Erythroblast (primary cell): ENCODE results near the gene CFAP97D2.
"Not testable (repeated sequence)": the region's sequence is repeated elsewhere in the genome, so short reads cannot be mapped to it uniquely, and the experiment has no call there.

ENCODE experiments used
- DNase-seq, 2 experiments: peaks; one replicate each; lab custom pipeline; 2025; lab: John Stamatoyannopoulos, UW
- GATA1 ChIP-seq: IDR thresholded peaks from 2 replicates; pipeline ENCODE4 v1.6.1; 2011; ENCODE audit warnings: low read depth, mild to moderate bottlenecking, control low read depth, low read length, moderate library complexity
- POLR2A ChIP-seq: IDR thresholded peaks from 2 replicates; pipeline ENCODE4 v1.6.1; 2011; ENCODE audit warnings: mild to moderate bottlenecking, low read length

Gene CFAP97D2

DNA sequence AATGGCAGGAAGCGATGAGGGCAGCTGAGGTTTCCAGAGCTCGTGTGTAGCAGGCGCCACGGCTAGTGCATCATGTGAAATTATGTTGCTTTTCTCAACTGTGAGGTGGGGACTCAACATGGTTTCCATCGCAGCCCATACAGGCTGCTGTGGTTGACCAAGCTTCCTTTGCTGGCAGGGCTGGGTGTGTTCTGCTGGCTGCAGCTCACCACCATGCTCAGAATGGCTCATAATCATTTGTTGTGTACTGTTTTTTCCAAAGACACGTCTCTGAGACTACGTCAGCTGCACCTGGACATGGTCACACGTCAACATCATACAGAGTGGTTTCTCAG lies 30.6 kb upstream of the CFAP97D2 start:
- TF ChIP-seq GATA1, result no peak
- no peak for TF ChIP-seq POLR2A
- no peak for DNase-seq

DNA sequence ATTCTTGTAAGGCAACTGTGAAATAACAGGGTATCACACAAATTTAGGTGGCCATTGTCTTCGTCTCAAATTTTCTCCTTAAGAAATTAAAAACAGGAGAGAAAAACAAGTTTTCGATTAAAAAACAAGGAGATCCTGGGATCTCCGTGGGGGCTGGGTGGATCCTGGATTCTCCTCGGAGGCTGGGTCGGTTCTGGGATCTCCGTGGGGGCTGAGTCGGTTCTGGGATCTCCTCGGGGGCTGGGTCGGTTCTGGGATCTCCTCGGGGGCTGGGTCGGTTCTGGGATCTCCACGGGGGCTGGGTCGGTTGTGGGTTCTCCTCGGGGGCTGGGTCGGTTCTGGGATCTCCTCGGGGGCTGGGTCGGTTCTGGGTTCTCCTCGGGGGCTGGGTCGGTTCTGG lies 30.2 kb upstream of the CFAP97D2 start:
- not testable (repeated sequence) for DNase-seq

DNA sequence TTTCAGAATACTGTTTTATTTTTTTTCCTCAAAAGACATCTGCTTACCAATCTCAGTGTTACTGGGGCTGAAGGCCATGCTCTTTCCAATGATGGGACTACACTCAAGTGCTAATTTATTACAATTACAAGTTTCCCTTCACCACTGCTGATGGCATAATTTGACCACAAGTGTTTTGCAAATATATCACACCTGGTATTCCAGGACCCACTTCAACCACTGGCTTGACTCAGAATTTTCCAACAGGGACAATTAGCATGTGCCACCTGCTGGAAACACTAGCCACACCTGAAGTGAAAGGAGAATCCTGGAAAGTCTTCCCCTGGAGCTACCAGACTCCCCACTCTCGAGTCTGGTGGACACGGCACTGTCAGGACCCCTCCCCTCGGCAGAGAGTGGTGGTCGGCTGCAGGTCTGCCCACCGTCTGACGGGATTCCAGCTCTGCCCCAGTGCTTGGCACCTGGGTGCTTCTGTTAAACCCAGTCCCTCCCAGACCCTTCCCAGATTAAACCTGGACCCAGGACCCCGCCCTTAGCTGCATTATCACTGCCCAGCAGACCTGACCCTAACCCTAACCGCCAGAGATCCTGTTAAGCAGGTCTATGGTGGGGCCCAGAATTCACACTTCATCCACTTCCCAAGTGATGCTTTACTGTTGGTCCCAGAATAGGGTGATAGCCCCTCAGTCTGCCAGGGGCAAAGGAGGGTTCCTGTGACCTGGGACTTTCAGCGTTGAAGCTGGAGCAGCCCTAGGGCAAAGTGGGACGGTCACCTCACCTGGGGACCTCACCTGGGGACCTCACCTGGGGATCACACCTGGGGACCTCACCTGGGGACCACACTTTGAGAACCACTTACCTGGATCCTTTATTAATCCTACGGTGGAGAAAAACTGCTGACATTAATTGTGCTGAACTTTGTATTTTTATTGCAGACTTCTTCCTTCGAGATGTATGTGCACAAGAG lies 29.0 kb upstream of the CFAP97D2 start:
- TF ChIP-seq POLR2A, result no peak
- TF ChIP-seq GATA1, result no peak
- no peak for DNase-seq

DNA sequence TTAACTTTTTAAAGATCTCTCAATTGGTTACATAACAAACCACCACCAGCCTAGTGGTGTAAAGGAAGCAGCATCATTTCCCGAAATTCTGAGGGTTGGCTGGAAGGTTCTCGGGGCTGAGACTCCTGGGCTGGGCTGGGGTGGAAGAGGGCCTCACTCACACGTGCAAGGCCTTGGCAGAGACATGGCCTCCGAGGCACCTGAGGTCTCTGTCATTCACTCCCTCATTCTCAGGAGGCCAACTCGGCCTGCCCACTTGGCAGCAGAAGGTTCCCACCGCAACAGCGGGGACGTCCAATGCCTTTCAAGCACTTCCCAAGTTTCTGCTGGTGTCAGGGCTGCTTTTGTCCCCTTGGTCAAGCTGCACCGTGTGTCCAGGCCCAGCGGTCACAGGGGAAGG lies 28.0 kb upstream of the CFAP97D2 start:
- TF ChIP-seq GATA1 (no peak), POLR2A (no peak)
- DNase-seq, result no peak

DNA sequence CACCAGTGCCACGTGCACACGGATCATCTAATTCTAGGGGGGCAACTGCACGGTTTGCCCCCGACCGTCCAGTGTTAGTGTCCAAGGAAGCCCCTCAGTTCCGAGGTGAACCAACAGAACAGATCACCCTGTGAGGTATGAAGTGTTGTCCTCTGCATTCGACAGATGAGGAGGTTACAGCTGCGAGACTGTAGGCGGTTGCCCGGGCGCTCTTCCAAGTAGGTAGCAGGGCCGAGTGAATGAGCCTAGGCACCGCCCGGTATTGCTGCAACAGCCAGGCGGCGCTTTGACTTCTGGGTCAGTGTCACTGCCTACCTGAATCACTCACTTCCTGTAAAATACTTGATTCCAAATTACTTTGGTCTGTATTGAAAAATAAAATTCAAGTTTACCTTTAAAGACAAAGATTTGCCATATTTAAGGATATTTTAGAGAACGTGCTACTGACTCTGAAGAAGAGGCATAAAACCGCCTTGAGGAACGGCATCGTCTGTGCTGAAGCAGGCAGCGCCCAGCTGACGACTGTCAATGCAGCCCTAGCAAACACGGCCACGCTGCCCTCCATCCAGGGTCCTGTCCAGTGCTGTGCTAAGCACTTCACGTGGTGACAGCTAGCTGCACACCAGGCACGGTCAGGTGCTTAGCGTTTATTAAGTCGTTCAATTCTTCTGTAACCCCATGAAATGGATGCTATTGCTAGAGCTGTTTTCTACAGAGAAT lies 27.3 kb upstream of the CFAP97D2 start:
- DNase-seq, result no peak
- TF ChIP-seq GATA1, result no peak
- no peak for TF ChIP-seq POLR2A

DNA sequence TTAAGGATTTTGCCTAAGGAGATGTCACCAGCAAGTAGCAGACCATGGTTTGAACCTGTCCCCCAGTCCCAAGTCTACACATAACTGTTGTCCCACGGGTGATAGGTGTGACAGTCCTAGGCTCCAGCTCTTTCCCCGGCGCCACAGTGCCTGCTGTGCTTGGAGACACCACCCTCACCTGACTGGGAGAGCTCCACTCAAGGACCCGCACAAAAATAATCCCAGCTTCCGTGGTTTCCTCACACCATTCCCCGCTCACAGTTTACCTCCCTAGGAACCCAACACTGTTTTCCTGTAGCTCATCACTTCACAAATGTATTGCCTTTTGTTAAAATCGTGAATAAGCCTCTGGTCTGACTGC lies 26.8 kb upstream of the CFAP97D2 start:
- no peak for DNase-seq
- TF ChIP-seq POLR2A (no peak), GATA1 (no peak)

DNA sequence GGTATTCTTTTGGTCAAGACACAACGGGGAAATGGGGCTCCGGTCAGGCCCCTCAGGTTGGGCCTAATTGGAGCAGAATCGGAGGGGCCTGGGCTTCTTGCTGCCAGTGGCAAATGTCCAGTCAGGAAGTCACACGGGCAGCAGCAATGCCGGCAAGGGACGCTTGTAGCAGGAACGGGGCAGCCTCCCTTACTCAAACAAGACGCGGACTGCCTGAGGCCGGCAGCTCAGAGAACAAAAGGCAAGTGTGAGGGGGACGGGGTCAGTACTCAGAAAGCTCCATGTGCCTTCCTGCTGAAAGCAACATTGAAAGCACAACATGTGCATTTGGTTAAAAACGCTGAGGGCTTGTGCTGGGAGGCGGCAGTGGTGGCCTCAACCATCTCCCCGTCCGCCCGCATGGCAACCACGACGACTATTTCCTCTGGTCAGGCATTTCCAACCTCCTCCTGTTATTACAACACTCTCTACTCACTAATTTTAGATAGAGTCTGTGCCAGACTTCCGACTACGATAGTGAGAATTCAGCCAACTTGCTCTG lies 26.2 kb upstream of the CFAP97D2 start:
- no peak for TF ChIP-seq GATA1
- TF ChIP-seq POLR2A, result no peak
- DNase-seq, result no peak

DNA sequence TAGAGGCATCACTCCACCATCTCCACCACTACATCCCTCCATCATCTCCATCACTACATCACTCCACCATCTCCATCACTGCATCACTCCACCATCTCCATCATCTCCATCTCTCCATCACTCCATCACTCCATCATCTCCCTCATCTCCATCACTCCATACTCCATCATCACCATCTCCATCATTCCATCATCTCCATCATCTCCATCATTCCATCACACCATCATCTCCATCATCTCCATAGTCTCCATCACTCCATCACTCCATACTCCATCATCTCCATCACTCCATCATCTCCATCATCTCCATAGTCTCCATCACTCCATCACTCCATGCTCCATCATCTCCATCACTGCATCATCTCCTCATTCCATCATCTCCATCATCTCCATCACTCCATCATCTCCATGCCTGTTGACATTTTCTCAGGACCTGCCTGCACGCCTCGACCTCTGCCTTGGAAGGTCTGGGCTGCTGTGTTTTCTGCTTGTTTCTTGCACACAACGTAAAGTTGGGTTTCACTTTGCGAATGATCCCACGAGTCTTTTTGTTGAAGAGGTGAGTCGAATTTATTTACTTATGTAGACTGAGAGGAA lies 25.5 kb upstream of the CFAP97D2 start:
- no peak for DNase-seq
- no peak for TF ChIP-seq GATA1
- TF ChIP-seq POLR2A, result no peak

DNA sequence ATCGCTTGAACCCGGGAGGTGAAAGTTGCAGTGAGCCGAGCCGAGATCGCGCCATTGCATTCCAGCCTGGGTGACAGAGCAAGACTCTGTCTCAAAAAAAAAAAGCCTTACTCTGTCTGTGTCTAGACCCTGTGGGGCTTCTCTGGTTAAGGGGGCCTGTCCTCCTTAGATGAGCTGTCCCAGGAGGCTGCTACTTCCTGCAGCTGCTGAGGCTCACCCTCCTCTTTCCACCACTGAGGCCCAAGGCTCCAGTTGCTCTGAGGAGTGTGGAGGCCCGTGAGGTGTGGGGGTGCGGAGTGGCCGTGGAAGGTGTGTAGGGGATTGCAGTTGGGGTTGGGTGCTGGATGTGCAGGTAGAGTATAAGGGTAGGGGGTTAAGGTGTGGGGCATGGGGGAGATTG lies 24.6 kb upstream of the CFAP97D2 start:
- no peak for TF ChIP-seq GATA1
- no peak for TF ChIP-seq POLR2A
- no peak for DNase-seq

DNA sequence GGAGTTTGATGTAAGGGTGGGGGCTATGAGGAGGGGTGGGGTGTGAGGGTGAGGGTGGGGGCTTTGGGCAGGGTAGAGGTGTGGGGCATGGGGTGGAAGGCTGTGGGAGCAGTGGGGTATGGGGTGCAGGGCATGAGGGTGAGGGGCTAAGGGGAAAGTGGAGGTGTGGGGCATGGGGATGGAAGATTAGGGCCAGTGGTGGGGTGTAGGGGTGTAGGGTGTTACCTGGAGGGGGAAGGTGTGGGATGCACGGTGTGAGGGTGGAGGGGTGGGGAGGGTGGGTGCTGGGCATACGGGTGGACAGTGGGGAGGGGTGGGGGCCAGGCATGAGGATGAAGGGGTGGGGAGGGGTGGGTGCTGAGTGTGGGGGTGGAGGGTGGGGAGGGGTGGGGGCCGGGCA lies 23.7 kb upstream of the CFAP97D2 start:
- no peak for TF ChIP-seq POLR2A
- TF ChIP-seq GATA1, result no peak

DNA sequence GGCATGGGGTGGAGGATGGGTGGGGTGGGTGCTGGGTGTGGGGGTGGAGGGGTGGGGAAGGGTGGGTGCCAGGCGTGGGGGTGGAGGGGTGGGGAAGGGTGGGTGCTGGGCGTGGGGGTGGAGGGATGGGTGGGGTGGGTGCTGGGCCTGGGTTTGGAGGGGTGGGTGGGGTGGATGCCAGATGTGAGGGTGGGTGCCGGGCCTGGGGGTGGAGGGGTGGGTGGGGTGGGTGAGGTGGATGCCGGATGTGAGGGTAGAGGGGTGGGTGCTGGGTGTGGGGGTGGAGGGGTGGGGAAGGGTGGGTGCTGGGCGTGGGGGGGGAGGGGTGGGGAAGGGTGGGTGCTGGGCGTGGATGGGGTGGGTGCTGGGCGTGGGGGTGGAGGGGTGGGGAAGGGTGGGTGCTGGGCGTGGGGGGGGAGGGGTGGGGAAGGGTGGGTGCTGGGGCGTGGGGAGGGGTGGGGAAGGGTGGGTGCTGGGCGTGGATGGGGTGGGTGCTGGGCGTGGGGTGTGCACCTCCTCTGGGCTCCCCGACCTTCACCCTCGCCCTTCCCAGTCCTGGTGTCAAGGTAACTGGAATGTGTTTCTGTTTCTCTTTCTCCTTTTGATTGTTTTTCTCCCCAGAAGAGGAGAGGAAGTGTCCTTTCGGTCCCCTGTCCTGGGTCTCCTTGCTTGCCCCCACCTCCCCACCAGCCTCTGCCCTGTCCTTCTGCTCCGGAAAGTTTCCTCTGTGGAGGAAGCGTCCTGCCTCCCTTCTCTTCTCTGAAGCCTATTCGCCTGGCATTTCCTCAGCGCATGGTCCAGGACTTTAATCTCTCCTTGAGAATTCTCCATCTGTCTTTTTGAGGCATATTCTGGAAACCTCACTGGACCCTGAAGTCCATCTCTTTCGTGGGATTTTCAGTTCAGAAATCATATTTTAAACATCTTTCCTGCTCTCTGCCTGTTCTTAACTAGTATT lies 22.9 kb upstream of the CFAP97D2 start:
- TF ChIP-seq GATA1 (no peak), POLR2A (no peak)
- DNase-seq, result no peak

More for the DNA sequence above, 23.7 kb upstream of the CFAP97D2 start:
- no peak for DNase-seq

DNA sequence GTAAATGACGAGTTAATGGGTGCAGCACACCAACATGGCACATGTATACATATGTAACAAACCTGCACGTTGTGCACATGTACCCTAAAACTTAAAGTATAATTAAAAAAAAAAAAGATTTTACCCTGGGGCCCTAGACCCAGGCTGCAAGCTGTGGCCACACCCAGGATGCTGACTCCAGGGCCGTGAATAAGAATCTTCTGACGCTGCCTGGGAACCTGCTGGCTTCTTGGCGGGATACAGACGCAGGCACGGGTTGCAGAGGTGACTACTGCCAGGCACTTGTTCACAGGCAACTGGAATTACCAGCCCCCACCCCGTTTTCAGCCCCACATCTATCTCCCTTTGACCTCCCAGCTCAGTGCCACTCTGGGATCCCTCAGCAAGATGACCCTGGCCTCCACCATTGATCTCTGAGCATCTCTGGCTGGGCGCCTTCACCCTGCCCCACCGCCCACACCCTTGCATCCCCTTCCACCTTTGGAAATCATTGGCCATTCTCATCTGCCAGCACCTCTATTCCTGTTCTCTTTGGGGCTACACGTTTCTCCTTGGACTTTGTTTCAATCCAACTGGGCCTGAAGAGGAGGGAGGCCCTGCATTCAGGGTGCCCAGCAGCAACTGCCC lies 21.1 kb upstream of the CFAP97D2 start:
- TF ChIP-seq POLR2A, result no peak
- TF ChIP-seq GATA1, result no peak
- DNase-seq, result no peak

DNA sequence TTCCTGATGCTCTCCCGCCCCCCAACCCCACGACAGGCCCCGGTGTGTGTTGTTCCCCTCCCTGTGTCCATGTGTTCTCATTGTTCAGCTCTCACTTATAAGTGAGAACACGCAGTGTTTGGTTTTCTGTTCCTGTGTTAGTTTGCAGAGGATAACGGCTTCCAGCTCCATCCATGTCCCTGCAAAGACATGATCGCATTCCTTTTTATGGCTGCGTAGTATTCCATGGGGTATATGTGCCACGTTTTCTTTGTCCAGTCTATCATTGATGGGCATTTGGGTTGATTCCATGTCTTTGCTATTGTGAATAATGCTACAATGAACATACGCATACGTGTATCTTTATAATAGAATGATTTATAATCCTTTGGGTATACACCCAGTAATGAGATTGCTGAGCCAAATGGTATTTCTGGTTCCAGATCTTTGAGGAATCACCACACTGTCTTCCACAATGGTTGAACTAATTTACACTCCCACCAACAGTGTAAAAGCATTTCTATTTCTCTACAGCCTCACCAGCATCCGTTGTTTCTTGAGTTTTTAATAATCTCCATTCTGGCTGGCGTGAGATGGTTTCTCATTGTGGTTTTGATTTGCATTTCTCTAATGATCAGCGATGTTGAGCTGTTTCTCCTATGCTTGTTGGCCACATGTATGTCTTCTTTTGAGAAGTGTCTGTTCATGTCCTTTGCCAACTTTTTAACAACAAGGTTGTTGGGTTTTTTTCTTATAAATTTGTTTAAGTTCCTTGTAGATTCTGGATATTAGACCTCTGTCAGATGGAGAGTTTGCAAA lies 20.0 kb upstream of the CFAP97D2 start:
- DNase-seq, result not testable (repeated sequence)
